Neural crest cell (in vitro differentiated cells): ENCODE results near the gene FAM149A. TPM values are rescaled to one million over a fixed set of nuclear protein-coding genes. Genes with fewer than 3 reads are reported as not detected.

Experiments used
- DNase-seq: peaks from one replicate; pipeline ENCODE4 v3.0.0; 2021; ENCODE audit warnings: low read depth, mixed read lengths, low spot score
- H3K27ac Mint-ChIP-seq: one replicate; pipeline ENCODE4 v1.8.0; 2021; ENCODE audit warnings: mild to moderate bottlenecking, mixed read lengths; ENCODE audit not compliant: unreplicated experiment
- H3K27me3 Mint-ChIP-seq: 2 replicates; pipeline ENCODE4 v1.8.0; 2021; ENCODE audit warnings: low read depth, mild to moderate bottlenecking, mixed read lengths
- H3K36me3 Mint-ChIP-seq: 2 replicates; pipeline ENCODE4 v1.8.0; 2021; ENCODE audit warnings: low read depth, mild to moderate bottlenecking, mixed read lengths
- H3K4me1 Mint-ChIP-seq: 2 replicates; pipeline ENCODE4 v1.8.0; 2021; ENCODE audit warnings: mixed read lengths
- H3K4me3 Mint-ChIP-seq: one replicate; pipeline ENCODE4 v1.8.0; 2021; ENCODE audit warnings: mild to moderate bottlenecking, mixed read lengths
- H3K9me3 Mint-ChIP-seq: 2 replicates; pipeline ENCODE4 v1.8.0; 2021; ENCODE audit warnings: mixed read lengths
- total RNA-seq: library from RNA; stranded (reverse); gene quantifications from 2 replicates; pipeline ENCODE4 v1.2.1, GENCODE V29; 2021
- TF ChIP-seq, protein P1 (sequence below): fragments of 200-600 bp; sonication (generic); conservative IDR thresholded peaks from 2 replicates; pipeline ENCODE4 v1.5.0; 2021; ENCODE audit warnings: antibody characterized with exemption, mild to moderate bottlenecking

Gene FAM149A
- total RNA-seq, 1 donor from 2014 or later, result 5.6 TPM

- H3K4me1 Mint-ChIP-seq, result peaks cover 35% of the 10 kb centered on the region
- no peak for DNase-seq
- no peaks in the 10 kb centered on the region for H3K27me3 Mint-ChIP-seq
- peak overlapping the region; percentile 92 for H3K27ac Mint-ChIP-seq
- TF ChIP-seq, protein P1, sequence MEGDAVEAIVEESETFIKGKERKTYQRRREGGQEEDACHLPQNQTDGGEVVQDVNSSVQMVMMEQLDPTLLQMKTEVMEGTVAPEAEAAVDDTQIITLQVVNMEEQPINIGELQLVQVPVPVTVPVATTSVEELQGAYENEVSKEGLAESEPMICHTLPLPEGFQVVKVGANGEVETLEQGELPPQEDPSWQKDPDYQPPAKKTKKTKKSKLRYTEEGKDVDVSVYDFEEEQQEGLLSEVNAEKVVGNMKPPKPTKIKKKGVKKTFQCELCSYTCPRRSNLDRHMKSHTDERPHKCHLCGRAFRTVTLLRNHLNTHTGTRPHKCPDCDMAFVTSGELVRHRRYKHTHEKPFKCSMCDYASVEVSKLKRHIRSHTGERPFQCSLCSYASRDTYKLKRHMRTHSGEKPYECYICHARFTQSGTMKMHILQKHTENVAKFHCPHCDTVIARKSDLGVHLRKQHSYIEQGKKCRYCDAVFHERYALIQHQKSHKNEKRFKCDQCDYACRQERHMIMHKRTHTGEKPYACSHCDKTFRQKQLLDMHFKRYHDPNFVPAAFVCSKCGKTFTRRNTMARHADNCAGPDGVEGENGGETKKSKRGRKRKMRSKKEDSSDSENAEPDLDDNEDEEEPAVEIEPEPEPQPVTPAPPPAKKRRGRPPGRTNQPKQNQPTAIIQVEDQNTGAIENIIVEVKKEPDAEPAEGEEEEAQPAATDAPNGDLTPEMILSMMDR, result no peak
- no peaks in the 10 kb centered on the region for H3K9me3 Mint-ChIP-seq
- peak overlapping the region; percentile 100 for H3K4me3 Mint-ChIP-seq
- peaks cover 13% of the 10 kb centered on the region for H3K36me3 Mint-ChIP-seq
Observed at GRCh38 chr4:186192066-186192612, 87.6 kb downstream of the FAM149A start.

GRCh38 chr4:186193851-186194250, 89.3 kb downstream of the FAM149A start:
- TF ChIP-seq, protein P1, result no peak
- H3K9me3 Mint-ChIP-seq, result no peaks in the 10 kb centered on the region
- H3K36me3 Mint-ChIP-seq, result peaks cover 14% of the 10 kb centered on the region
- peaks cover 35% of the 10 kb centered on the region for H3K4me1 Mint-ChIP-seq
- DNase-seq, result no peak
- H3K27me3 Mint-ChIP-seq, result no peaks in the 10 kb centered on the region
- H3K4me3 Mint-ChIP-seq, result peak overlapping the region; percentile 100
- H3K27ac Mint-ChIP-seq, result no peak overlapping the region

DNA sequence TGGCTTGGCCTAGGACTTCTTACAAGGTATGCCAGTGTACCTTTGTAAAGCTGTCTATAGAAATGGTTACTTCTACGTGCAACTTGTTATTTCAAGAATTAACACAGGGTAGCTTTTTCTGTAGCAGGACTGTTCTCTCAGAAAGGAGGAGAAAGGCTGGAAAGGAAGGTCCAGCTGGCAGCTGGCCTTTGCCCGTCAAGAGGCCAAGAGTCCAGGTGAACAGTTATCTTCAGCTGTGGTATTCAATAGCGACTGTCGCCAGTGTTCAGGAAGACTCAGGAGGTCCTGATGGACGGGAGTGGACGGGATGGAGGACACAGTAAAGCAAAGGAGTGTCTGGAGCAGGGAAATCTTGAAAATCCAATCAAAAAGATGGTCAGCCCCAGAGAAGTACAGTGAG, 91.6 kb downstream of the FAM149A start:
- Mint-ChIP-seq H3K27ac (no peak overlapping the region), H3K4me3 (peak overlapping the region; percentile 13), H3K9me3 (no peaks in the 10 kb centered on the region), H3K27me3 (no peaks in the 10 kb centered on the region), H3K36me3 (peaks cover 14% of the 10 kb centered on the region), H3K4me1 (peaks cover 24% of the 10 kb centered on the region)
- no peak for DNase-seq
- TF ChIP-seq, protein P1, result no peak

DNA sequence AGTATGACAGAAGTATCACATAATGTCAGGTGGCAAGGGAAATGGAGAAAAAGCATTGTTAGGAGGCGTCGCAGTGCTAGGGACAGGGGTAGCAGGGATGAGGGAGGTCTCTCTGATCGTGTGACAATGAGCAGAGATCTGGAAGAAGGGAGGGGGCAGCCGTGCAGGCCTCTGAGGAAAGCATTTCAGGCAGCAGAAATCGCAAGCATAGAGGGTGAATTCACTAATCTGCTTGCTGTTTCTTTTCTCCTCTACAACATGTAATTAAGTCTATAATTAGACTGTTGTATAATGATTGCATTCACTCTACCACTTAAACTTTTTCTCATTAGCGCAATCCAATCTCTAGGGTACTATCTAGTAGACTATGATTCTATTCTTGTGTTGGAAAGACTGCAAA, 96.0 kb downstream of the FAM149A start:
- Mint-ChIP-seq H3K27me3 (no peaks in the 10 kb centered on the region), H3K9me3 (no peaks in the 10 kb centered on the region), H3K4me3 (no peak overlapping the region), H3K36me3 (peaks cover 16% of the 10 kb centered on the region), H3K27ac (peak overlapping the region; percentile 51), H3K4me1 (peaks cover 4% of the 10 kb centered on the region)
- DNase-seq, result no peak
- TF ChIP-seq, protein P1, result no peak

GRCh38 chr4:186201010-186201409, 96.5 kb downstream of the FAM149A start:
- H3K4me1 Mint-ChIP-seq, result peaks cover 4% of the 10 kb centered on the region
- H3K9me3 Mint-ChIP-seq, result no peaks in the 10 kb centered on the region
- TF ChIP-seq, protein P1, result no peak
- peaks cover 13% of the 10 kb centered on the region for H3K36me3 Mint-ChIP-seq
- DNase-seq, result no peak
- no peak overlapping the region for H3K4me3 Mint-ChIP-seq
- H3K27ac Mint-ChIP-seq, result no peak overlapping the region
- no peaks in the 10 kb centered on the region for H3K27me3 Mint-ChIP-seq
